ENCODE measurements around the gene ZNF429. TPM values are rescaled to one million over a fixed set of nuclear protein-coding genes. Genes with fewer than 3 reads are reported as not detected.
"Not testable (repeated sequence)": the region's sequence is repeated elsewhere in the genome, so short reads cannot be mapped to it uniquely, and the experiment has no call there.

ZNF429 gene
- total RNA-seq, 1 experiment from 2014 or later = 8.3 TPM

GRCh38 chr19:21532904-21533303 lies 27.5 kb downstream of the ZNF429 start:
- ChIA-PET CTCF (no interaction called here), POLR2A (no interaction called here)
- Histone ChIP-seq H3K4me3 (ENCODE audit: low read depth in 2 of 2, low read length in 2 of 2) (no peak overlapping the region), H3K36me3 (ENCODE audit: control insufficient read depth, insufficient read depth, low read length) (no peaks in the 10 kb centered on the region; the same call in 1 of the 2 replicates), H3K9me3 (ENCODE audit: control insufficient read depth, insufficient read depth, low read depth, low read length) (peaks cover 22% of the 10 kb centered on the region; the same call in 1 of the 2 replicates), H3K27me3 (ENCODE audit: control insufficient read depth, insufficient read depth, low read length) (no peaks in the 10 kb centered on the region), H3K27ac (ENCODE audit: low read length) (no peak overlapping the region), H3K4me1 (ENCODE audit: control insufficient read depth, insufficient read depth, low read length) (no peaks in the 10 kb centered on the region)
- DNase-seq (ENCODE audit: low read depth, low spot score) (no peak), ATAC-seq (no peak)
- intact Hi-C loops (cut with micrococcal nuclease; ENCODE audit: unreplicated experiment) = no loop called here
- no TSS peak for BruUV-seq (replicated peaks)
- TF ChIP-seq REST (IDR thresholded peaks at IDR 0.05; ENCODE audit: insufficient read depth in 1 of 2, low read depth in 2 of 2, low read length in 1 of 2) (no peak), CTCF (IDR thresholded peaks at IDR 0.05) (no peak), TCF7L2 (IDR thresholded peaks at IDR 0.05; ENCODE audit: low read depth, low read length) (no peak), POLR2AphosphoS5 (IDR thresholded peaks at IDR 0.05; ENCODE audit: low read depth, low read length) (no peak), SIN3A (IDR thresholded peaks at IDR 0.05; ENCODE audit: borderline replicate concordance, insufficient read depth, low read depth, low read length) (no peak)
- in situ Hi-C loops (cut with HindIII; ENCODE audit: low pct_unique_long_range_greater_than_20kb, low sequenced_read_pairs) = no loop called here

- POLR2A ChIA-PET; H3K4me3 ChIP-seq (ENCODE audit: low read depth in 2 of 2, low read length in 2 of 2); H3K27me3 ChIP-seq (ENCODE audit: control insufficient read depth, insufficient read depth, low read length); DNase-seq (ENCODE audit: low read depth, low spot score); intact Hi-C loops (cut with micrococcal nuclease; ENCODE audit: unreplicated experiment); ATAC-seq; in situ Hi-C loops (cut with HindIII; ENCODE audit: low pct_unique_long_range_greater_than_20kb, low sequenced_read_pairs); CTCF ChIA-PET; H3K4me1 ChIP-seq (ENCODE audit: control insufficient read depth, insufficient read depth, low read length); BruUV-seq (replicated peaks); H3K36me3 ChIP-seq (ENCODE audit: control insufficient read depth, insufficient read depth, low read length); H3K27ac ChIP-seq (ENCODE audit: low read length): not testable (repeated sequence)
- H3K9me3 ChIP-seq (ENCODE audit: control insufficient read depth, insufficient read depth, low read depth, low read length) = peaks cover 33% of the 10 kb centered on the region
These were observed 31.4 kb downstream of the ZNF429 start for GRCh38 chr19:21536741-21537290.

- no peaks in the 10 kb centered on the region for H3K27me3 ChIP-seq (ENCODE audit: control insufficient read depth, insufficient read depth, low read length)
- H3K4me3 ChIP-seq (ENCODE audit: low read depth in 2 of 2, low read length in 2 of 2) = no peak overlapping the region
- no peaks in the 10 kb centered on the region for H3K4me1 ChIP-seq (ENCODE audit: control insufficient read depth, insufficient read depth, low read length)
- no peaks in the 10 kb centered on the region for H3K36me3 ChIP-seq (ENCODE audit: control insufficient read depth, insufficient read depth, low read length)
- CTCF ChIA-PET = no interaction called here
- intact Hi-C loops (cut with micrococcal nuclease; ENCODE audit: unreplicated experiment) = no loop called here
- no peak overlapping the region for H3K27ac ChIP-seq (ENCODE audit: low read length)
- no TSS peak for BruUV-seq (replicated peaks)
- in situ Hi-C loops (cut with HindIII; ENCODE audit: low pct_unique_long_range_greater_than_20kb, low sequenced_read_pairs) = no loop called here
- H3K9me3 ChIP-seq (ENCODE audit: control insufficient read depth, insufficient read depth, low read depth, low read length) = no peaks in the 10 kb centered on the region
- POLR2A ChIA-PET = no interaction called here
- ATAC-seq (no peak), DNase-seq (ENCODE audit: low read depth, low spot score) (no peak)
- no peak for TF ChIP-seq CTCF (IDR thresholded peaks at IDR 0.05)
- no peak for TF ChIP-seq SIN3A (IDR thresholded peaks at IDR 0.05; ENCODE audit: borderline replicate concordance, insufficient read depth, low read depth, low read length)
- no peak for TF ChIP-seq REST (IDR thresholded peaks at IDR 0.05; ENCODE audit: insufficient read depth in 1 of 2, low read depth in 2 of 2, low read length in 1 of 2)
- TF ChIP-seq POLR2AphosphoS5 (IDR thresholded peaks at IDR 0.05; ENCODE audit: low read depth, low read length) = no peak
- TF ChIP-seq TCF7L2 (IDR thresholded peaks at IDR 0.05; ENCODE audit: low read depth, low read length) = no peak
These were observed 54.0 kb downstream of the ZNF429 start for GRCh38 chr19:21559444-21559843.

Data from Panc1 (cell line).